K562 (cell line): ENCODE results near the gene MMS19. TPM values are rescaled to one million over a fixed set of nuclear protein-coding genes. Genes with fewer than 3 reads are reported as not detected.

ENCODE experiments used
- ATAC-seq: fragments of 200-7000 bp; cut with Tn5 transposase; 3 replicates; pipeline ENCODE4 v1.9.1; 2020; ENCODE audit warnings: moderate library complexity
- BruUV-seq: library from RNA; stranded (reverse); fragments of 400-500 nt; replicated peaks from 2 replicates; lab custom pipeline; 2021; lab: Mats Ljungman, UMichigan
- CTCF ChIA-PET: fragments of 300-600 bp; formaldehyde crosslinking; extraction: SDS; loops from one replicate; lab custom pipeline; 2021; ENCODE audit warnings: low intra/inter-chr PET ratio; lab: Yijun Ruan, JAX
- POLR2A ChIA-PET: fragments of 300-600, 350-650 bp; sonication (Branson Sonifier 250); formaldehyde crosslinking; extraction: SDS; loops from one replicate; lab custom pipeline; 2021; ENCODE audit warnings: antibody characterized with exemption, inconsistent platforms; lab: Yijun Ruan, JAX
- DNase-seq, 4 experiments: peaks; one replicate each; pipeline versions ENCODE4 v3.0.0 to v3.0.0-alpha.2; 2011 to 2018; ENCODE audit warnings: low spot score in 3 of 4, mixed read lengths in 3 of 4; ENCODE audit errors: extremely low read depth in 1 of 4
- FAIRE-seq: peaks from 2 replicates; lab custom pipeline; 2011; peaks lifted over from hg19 to GRCh38; lab: Jason Lieb, UNC
- H2AFZ ChIP-seq: 2 replicates; pipeline ENCODE4 v1.6.0; 2011; ENCODE audit warnings: low read depth, low read length, control low read depth, inconsistent platforms
- H3K27ac ChIP-seq: fragments of 200-600 bp; 3 replicates; pipeline ENCODE4 v1.8.0; 2011; ENCODE audit warnings: low read depth, mild to moderate bottlenecking, control low read depth, inconsistent platforms, low read length, moderate library complexity, mixed read lengths; ENCODE audit errors: extremely low read depth
- H3K27me3 ChIP-seq, 2 experiments: fragments of 300-600 bp in 1 of 2; 2 replicates in 1 of 2; 3 replicates in 1 of 2; pipeline versions ENCODE4 v1.6.0 to v1.8.0; 2011; ENCODE audit warnings: inconsistent platforms in 2 of 2, low read length in 2 of 2, mild to moderate bottlenecking in 1 of 2, mixed read lengths in 1 of 2, moderate library complexity in 1 of 2; ENCODE audit not compliant: control insufficient read depth in 2 of 2, insufficient read depth in 2 of 2
- H3K36me3 ChIP-seq: fragments of 300-600 bp; 3 replicates; pipeline ENCODE4 v1.8.0; 2011; ENCODE audit warnings: mild to moderate bottlenecking, low read length, inconsistent platforms; ENCODE audit not compliant: control insufficient read depth, insufficient read depth
- H3K4me1 ChIP-seq, 2 experiments: fragments of 200-600 bp in 1 of 2; replicated peaks in 1 of 2; 2 replicates in 1 of 2; 3 replicates in 1 of 2; pipeline versions ENCODE4 v1.5.1 to v1.8.0; 2011; ENCODE audit warnings: inconsistent platforms in 2 of 2, low read length in 2 of 2, mild to moderate bottlenecking in 1 of 2, mixed read lengths in 1 of 2, moderate library complexity in 1 of 2; ENCODE audit not compliant: control insufficient read depth in 2 of 2, insufficient read depth in 2 of 2
- H3K4me2 ChIP-seq: 2 replicates; pipeline ENCODE4 v1.6.1; 2011; ENCODE audit warnings: low read length, control low read depth, inconsistent platforms, mixed read lengths; ENCODE audit not compliant: insufficient read depth
- H3K4me3 ChIP-seq: fragments of 200-600 bp; sonication (generic), shearing (Covaris generic); 2 replicates; pipeline ENCODE4 v1.5.1; 2016; ENCODE audit warnings: control low read depth, inconsistent platforms
- H3K79me2 ChIP-seq: fragments of 200-600 bp; 3 replicates; pipeline ENCODE4 v1.8.0; 2011; ENCODE audit warnings: low read length, inconsistent platforms; ENCODE audit not compliant: control insufficient read depth, insufficient read depth
- H3K9ac ChIP-seq, 2 experiments: 2 replicates each; pipeline versions ENCODE4 v1.6.0 to v1.6.1; 2011; ENCODE audit warnings: low read depth in 2 of 2, low read length in 2 of 2, control low read depth in 1 of 2, inconsistent platforms in 1 of 2, mild to moderate bottlenecking in 1 of 2, mixed read lengths in 1 of 2; ENCODE audit not compliant: insufficient read depth in 1 of 2
- H3K9me1 ChIP-seq: one replicate; pipeline ENCODE4 v1.6.0; 2011; ENCODE audit warnings: inconsistent platforms, mild to moderate bottlenecking, low read length, moderate library complexity; ENCODE audit not compliant: control insufficient read depth, insufficient read depth
- H3K9me3 ChIP-seq: replicated peaks from 2 replicates; pipeline ENCODE4 v1.5.1; 2011; ENCODE audit warnings: low read depth, low read length, inconsistent platforms; ENCODE audit not compliant: control insufficient read depth, insufficient read depth
- H4K20me1 ChIP-seq: replicated peaks from 2 replicates; pipeline ENCODE4 v1.6.1; 2011; ENCODE audit warnings: low read length, inconsistent platforms, mixed read lengths; ENCODE audit not compliant: control insufficient read depth, insufficient read depth
- ETS1 ChIP-seq: conservative IDR thresholded peaks from 2 replicates; pipeline ENCODE4 v1.6.1; 2011; ENCODE audit warnings: low read depth, mild to moderate bottlenecking, low read length; ENCODE audit not compliant: control insufficient read depth
- KAT7 ChIP-seq: sonication (generic); formaldehyde crosslinking; IDR thresholded peaks from 2 replicates; pipeline ENCODE4 v1.8.0; 2022; ENCODE audit warnings: missing genetic modification reagents, mild to moderate bottlenecking, borderline replicate concordance
- SAFB ChIP-seq: fragments of 200-400 bp; formaldehyde crosslinking; IDR thresholded peaks from 2 replicates; pipeline ENCODE4 v1.6.1; 2017; ENCODE audit warnings: low read depth, low read length, borderline replicate concordance
- THRA ChIP-seq: fragments of 450-650 bp; IDR thresholded peaks from 2 replicates; pipeline ENCODE4 v1.6.1; 2017; ENCODE audit warnings: mild to moderate bottlenecking, moderate library complexity
- ZBTB1 ChIP-seq: sonication (generic); formaldehyde crosslinking; IDR thresholded peaks from 2 replicates; pipeline ENCODE4 v1.8.1; 2023; ENCODE audit warnings: missing genetic modification reagents, low read depth, mild to moderate bottlenecking, borderline replicate concordance
- WGBS: fragments of 100-300 bp; shearing (Covaris generic); methylation state at CpG from one replicate; pipeline ENCODE4 v1.1.6; 2016; ENCODE audit warnings: low coverage, mixed read lengths; ENCODE audit not compliant: insufficient coverage; ENCODE audit errors: missing lambda C conversion rate; 5-methylcytosine and 5-hydroxymethylcytosine counted together
- in situ Hi-C: fragments of 300-500 bp; cut with MboI; formaldehyde crosslinking; loops from 4 replicates; pipeline ENCODE4 v1.15.0; 2018; ENCODE audit warnings: inconsistent platforms, mixed read lengths
- intact Hi-C: fragments of 100-400 bp; cut with micrococcal nuclease; formaldehyde crosslinking; loops from 2 replicates; pipeline ENCODE4 v1.14.2; 2022
- polyA plus RNA-seq, 8 experiments: library from polyadenylated mRNA; depleted of rRNA in 4 of 8; stranded (reverse) in 5 of 8; unstranded in 3 of 8; fragments of >200 nt; fragmentation: Nextera tagmentation in 2 of 8; fragmentation: Illumina TruSeq in 1 of 8; extraction: Ambion mirVana in 2 of 8; extraction: Trizol in 1 of 8; gene quantifications; 2 replicates each; pipeline versions ENCODE4 v1.2.1 to v1.2.3, GENCODE V29; 2011 to 2014; ENCODE audit warnings: inconsistent platforms in 1 of 8, missing spikeins in 1 of 8
- total RNA-seq, 7 experiments: library from RNA; depleted of rRNA in 6 of 7; stranded (reverse); fragments of >200 nt in 6 of 7; fragmentation: Illumina TruSeq in 2 of 7; extraction: Trizol in 2 of 7; gene quantifications; 2 replicates each; pipeline versions ENCODE4 v1.2.1 to v1.2.3, GENCODE V29; 2011 to 2021; ENCODE audit warnings: low replicate concordance in 1 of 7
- TF ChIP-seq, protein P1 (sequence below): fragments of 250-450 bp; sonication (Bioruptor Pico); IDR thresholded peaks from 2 replicates; pipeline ENCODE4 v1.6.1; 2021; ENCODE audit warnings: mild to moderate bottlenecking
- TF ChIP-seq, protein P2 (sequence below), 2 experiments: fragments of 250-450 bp in 1 of 2; fragments of 450-650 bp in 1 of 2; sonication (Bioruptor Pico) in 1 of 2; IDR thresholded peaks; 2 replicates each; pipeline versions ENCODE4 v1.6.1 to v1.8.0; 2016 to 2021; ENCODE audit warnings: mild to moderate bottlenecking in 2 of 2, moderate library complexity in 2 of 2, missing compliant biosample characterization in 1 of 2, missing genetic modification characterization in 1 of 2

The MMS19 gene
- total and polyA plus RNA-seq, 9 of the 15 experiments (the other 6 are each of a cell fraction or from before 2014, with no cell fraction given): 40.1 to 110 (median 62.9) TPM

- no TSS peak for BruUV-seq
These were observed 46.6 kb downstream of the MMS19 start for GRCh38 chr10:97451605-97452004.

More at GRCh38 chr10:97451605-97452004, 46.6 kb downstream of the MMS19 start:
- in situ Hi-C loops (no loop called here), intact Hi-C loops (no loop called here)
- H2AFZ ChIP-seq: no peak overlapping the region
- H3K79me2 ChIP-seq: peaks cover 15% of the 10 kb centered on the region
- H3K9me3 ChIP-seq: no peaks in the 10 kb centered on the region
- H3K4me3 ChIP-seq: no peak overlapping the region
- H3K4me1 ChIP-seq: peaks cover 2 to 6% of the 10 kb centered on the region in 2 experiments; a peak in 4 of 5 replicates
- H3K9me1 ChIP-seq: no peaks in the 10 kb centered on the region
- WGBS: 89% methylated on average over 7 of the region's 17 CpGs
- ATAC-seq (no peak), FAIRE-seq (no peak), DNase-seq (no peak)
- H3K4me2 ChIP-seq: no peak overlapping the region
- H3K27me3 ChIP-seq: no peaks in the 10 kb centered on the region
- TF ChIP-seq ETS1 (no peak), KAT7 (CRISPR knock-in tag) (no peak), SAFB (no peak), THRA (no peak), ZBTB1 (no peak)
- TF ChIP-seq, protein P1, sequence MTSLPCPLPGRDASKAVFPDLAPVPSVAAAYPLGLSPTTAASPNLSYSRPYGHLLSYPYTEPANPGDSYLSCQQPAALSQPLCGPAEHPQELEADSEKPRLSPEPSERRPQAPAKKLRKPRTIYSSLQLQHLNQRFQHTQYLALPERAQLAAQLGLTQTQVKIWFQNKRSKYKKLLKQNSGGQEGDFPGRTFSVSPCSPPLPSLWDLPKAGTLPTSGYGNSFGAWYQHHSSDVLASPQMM (CRISPR knock-in tag): no peak
- TF ChIP-seq, protein P2, sequence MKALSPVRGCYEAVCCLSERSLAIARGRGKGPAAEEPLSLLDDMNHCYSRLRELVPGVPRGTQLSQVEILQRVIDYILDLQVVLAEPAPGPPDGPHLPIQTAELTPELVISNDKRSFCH (CRISPR knock-in tag; IDR thresholded peaks at IDR 0.05): no peak
- TF ChIP-seq, protein P2 (tag; IDR thresholded peaks at IDR 0.05): no peak
- no peaks in the 10 kb centered on the region for H4K20me1 ChIP-seq
- CTCF ChIA-PET: no interaction called here
- peaks cover 44% of the 10 kb centered on the region; the same call in 2 of the 3 replicates for H3K36me3 ChIP-seq
- no peak overlapping the region for H3K27ac ChIP-seq
- 0 out of 4 replicates have a peak overlapping the region, but pooled peaks of 1 of the 2 experiments have one; percentile 4 for H3K9ac ChIP-seq
- POLR2A ChIA-PET: interaction anchor here (0.7 to 1.2 kb wide), 2 partner anchors 10 to 28 kb away, joined by 3 read pairs; no protein-coding TSS in a partner anchor
